Measurements from ENCODE around the gene POU3F2. TPM values are rescaled to one million over a fixed set of nuclear protein-coding genes. Genes with fewer than 3 reads are reported as not detected.

POU3F2 gene
- total and polyA plus RNA-seq, 2 donors (not counting 3 experiments of a cell fraction or from before 2014, with no cell fraction given): not detected

Other genes starting within 250 kb of the POU3F2 start
- gene FBXL4, start 113.4 kb downstream of the POU3F2 start, total RNA-seq: 9.4 and 9.8 TPM in 2 replicates
- gene FBXL4, start 113.4 kb downstream of the POU3F2 start, polyA plus RNA-seq: 5.6 and 7.0 TPM in 2 replicates

Data from endothelial cell of umbilical vein (primary cell).